K562 (cell line): Measurements from ENCODE around the gene DTNB. TPM values are rescaled to one million over a fixed set of nuclear protein-coding genes. Genes with fewer than 3 reads are reported as not detected.
A peak's percentile ranks its signal among the peaks of the same experiment; 100 is the strongest.

Source experiments
- BRF2 ChIP-seq: IDR thresholded peaks from 3 replicates; pipeline ENCODE4 v1.6.1; 2011; ENCODE audit warnings: borderline replicate concordance, mild to moderate bottlenecking; ENCODE audit not compliant: insufficient read length, insufficient read depth
- CREM ChIP-seq: IDR thresholded peaks from 2 replicates; pipeline ENCODE4 v1.6.1; 2014; ENCODE audit warnings: antibody characterized with exemption, low read depth
- CTBP1 ChIP-seq: fragments of 450-650 bp; IDR thresholded peaks from 2 replicates; pipeline ENCODE4 v1.6.1; 2016; ENCODE audit warnings: borderline replicate concordance
- CTCFL ChIP-seq: IDR thresholded peaks from 2 replicates; pipeline ENCODE4 v1.6.1; 2011; ENCODE audit warnings: borderline replicate concordance, low read depth, mild to moderate bottlenecking, moderate library complexity, low read length; ENCODE audit not compliant: insufficient read depth, poor library complexity, severe bottlenecking
- HDAC6 ChIP-seq: IDR thresholded peaks from 2 replicates; pipeline ENCODE4 v1.6.1; 2012; ENCODE audit warnings: low read depth, mild to moderate bottlenecking, control low read depth, inconsistent platforms, low read length, moderate library complexity
- JUND ChIP-seq, 2 experiments: IDR thresholded peaks; 2 replicates in 1 of 2; 3 replicates in 1 of 2; pipeline ENCODE4 v1.6.1; 2011; ENCODE audit warnings: borderline replicate concordance in 2 of 2, low read depth in 2 of 2, low read length in 2 of 2, improper control_type of control experiment in 1 of 2, missing biosample characterization in 1 of 2, missing genetic modification characterization in 1 of 2, missing genetic modification reagents in 1 of 2
- MAFG ChIP-seq: fragments of 450-650 bp; conservative IDR thresholded peaks from 2 replicates; pipeline ENCODE4 v1.6.1; 2016; ENCODE audit warnings: missing genetic modification characterization, missing compliant biosample characterization
- MLLT1 ChIP-seq, 2 experiments: fragments of 450-650 bp; IDR thresholded peaks; 2 replicates each; pipeline ENCODE4 v1.6.1; 2016
- MXD1 ChIP-seq: fragments of 250-450 bp; sonication (Bioruptor Pico); IDR thresholded peaks from 2 replicates; pipeline ENCODE4 v1.8.0; 2021; ENCODE audit warnings: borderline replicate concordance, mild to moderate bottlenecking, moderate library complexity; ENCODE audit not compliant: poor library complexity, severe bottlenecking
- POLR2G ChIP-seq: fragments of 200-400 bp; formaldehyde crosslinking; IDR thresholded peaks from 2 replicates; pipeline ENCODE4 v1.6.1; 2017; ENCODE audit warnings: low read depth, mild to moderate bottlenecking, antibody characterized with exemption, low read length, moderate library complexity
- SIRT6 ChIP-seq: IDR thresholded peaks from one replicate; pipeline ENCODE4 v1.6.1; 2012; ENCODE audit warnings: low read depth, mild to moderate bottlenecking, control low read depth, inconsistent platforms, low read length, moderate library complexity
- TEAD2 ChIP-seq: fragments of 450-650 bp; IDR thresholded peaks from 2 replicates; pipeline ENCODE4 v1.6.1; 2016; ENCODE audit warnings: missing genetic modification characterization, control low read depth, missing compliant biosample characterization
- TRIM24 ChIP-seq, 2 experiments: fragments of 450-650 bp; IDR thresholded peaks; 2 replicates each; pipeline ENCODE4 v1.6.1; 2016
- YY1 ChIP-seq, 3 experiments: IDR thresholded peaks; 2 replicates each; pipeline ENCODE4 v1.6.1; 2011; ENCODE audit warnings: low read length in 2 of 3, mild to moderate bottlenecking in 2 of 3, moderate library complexity in 2 of 3, borderline replicate concordance in 1 of 3, control low read depth in 1 of 3, low read depth in 1 of 3; ENCODE audit not compliant: insufficient read depth in 3 of 3, insufficient replicate concordance in 2 of 3, control insufficient read depth in 1 of 3, insufficient read length in 1 of 3; ENCODE audit errors: extremely low read depth in 1 of 3
- ZC3H8 ChIP-seq: fragments of 450-650 bp; IDR thresholded peaks from 2 replicates; pipeline ENCODE4 v1.6.1; 2017
- ZHX1 ChIP-seq: fragments of 150-350 bp; conservative IDR thresholded peaks from 2 replicates; pipeline ENCODE4 v1.6.1; 2014; ENCODE audit warnings: low read length
- polyA plus RNA-seq, 8 experiments: library from polyadenylated mRNA; depleted of rRNA in 4 of 8; stranded (reverse) in 5 of 8; unstranded in 3 of 8; fragments of >200 nt; fragmentation: Nextera tagmentation in 2 of 8; fragmentation: Illumina TruSeq in 1 of 8; extraction: Ambion mirVana in 2 of 8; extraction: Trizol in 1 of 8; gene quantifications; 2 replicates each; pipeline versions ENCODE4 v1.2.1 to v1.2.3, GENCODE V29; 2011 to 2014; ENCODE audit warnings: inconsistent platforms in 1 of 8, missing spikeins in 1 of 8
- total RNA-seq, 7 experiments: library from RNA; depleted of rRNA in 6 of 7; stranded (reverse); fragments of >200 nt in 6 of 7; fragmentation: Illumina TruSeq in 2 of 7; extraction: Trizol in 2 of 7; gene quantifications; 2 replicates each; pipeline versions ENCODE4 v1.2.1 to v1.2.3, GENCODE V29; 2011 to 2021; ENCODE audit warnings: low replicate concordance in 1 of 7

The DTNB gene
- total and polyA plus RNA-seq, 9 of the 15 experiments (the other 6 are each of a cell fraction or from before 2014, with no cell fraction given) = 0.18 to 2.0 (median 0.77) TPM; not detected in 2

- peak; percentile 68 for TF ChIP-seq CTCFL
- no peak for TF ChIP-seq BRF2
- TF ChIP-seq TRIM24 (IDR thresholded peaks at IDR 0.05) = no peak
- no peak for TF ChIP-seq SIRT6
- TF ChIP-seq HDAC6 = no peak
- TF ChIP-seq YY1 (IDR thresholded peaks at IDR 0.05; ENCODE audit: borderline replicate concordance in 1 of 3, control insufficient read depth in 1 of 3, extremely low read depth in 1 of 3, insufficient read depth in 3 of 3, insufficient read length in 1 of 3, insufficient replicate concordance in 2 of 3, low read depth in 1 of 3, low read length in 2 of 3) = peak in 1 of 3 experiments; percentile 48
- no peak for TF ChIP-seq MXD1
- TF ChIP-seq MAFG (tag) = peak; percentile 86
- peak; percentile 41; the same call in 1 of the 2 replicates for TF ChIP-seq CTBP1
- 0 out of 2 replicates have a peak, but pooled peaks have one; percentile 28 for TF ChIP-seq TEAD2 (tag)
- no peak for TF ChIP-seq ZHX1
- peak; percentile 64 for TF ChIP-seq CREM
- TF ChIP-seq JUND (IDR thresholded peaks at IDR 0.05; ENCODE audit: borderline replicate concordance, low read depth, low read length) = peak; percentile 32; the same call in 1 of the 2 replicates
- no peak for TF ChIP-seq JUND (tag; IDR thresholded peaks at IDR 0.05; ENCODE audit: borderline replicate concordance, low read depth, low read length)
- TF ChIP-seq MLLT1 (IDR thresholded peaks at IDR 0.05) = no peak
- TF ChIP-seq POLR2G = peak; percentile 64
- no peak for TF ChIP-seq ZC3H8
These were observed 311.3 kb downstream of the DTNB start (continued) for GRCh38 chr2:25362049-25362433.
